Activated CD8-positive, alpha-beta T cell treated with anti-CD3 and anti-CD28 coated beads, Interleukin-2, amount 10 ng/mL, durations not matched to agents 7 days and 5 days (primary cell): ENCODE measurements around the gene MTIF2. TPM values are rescaled to one million over a fixed set of nuclear protein-coding genes. Genes with fewer than 3 reads are reported as not detected.

Experiments used
- total RNA-seq, 2 experiments: library from RNA; stranded (reverse); gene quantifications; one replicate each; pipeline ENCODE4 v1.2.3, GENCODE V29; 2021

The MTIF2 gene
- total RNA-seq, 2 experiments from 2014 or later: 26.1 to 28.5 TPM

Other genes starting within 250 kb of the MTIF2 start
- gene RTN4, start 218.8 kb downstream of the MTIF2 start, total RNA-seq: 10 to 100 TPM; 90.3 to 93.9 TPM
- 1 to 10 TPM; 6.3 to 8.5 TPM for gene CLHC1, start 36.9 kb downstream of the MTIF2 start, total RNA-seq
- 100 to 1,000 TPM; 889 to 959 TPM for gene RPS27A, start 36.5 kb downstream of the MTIF2 start, total RNA-seq
- 10 to 100 TPM; 12.0 to 12.9 TPM for gene CCDC88A, start 150.6 kb upstream of the MTIF2 start, total RNA-seq